GM12872 (cell line): Measurements from ENCODE around the gene ZFYVE9.

Experiments
- CTCF ChIP-seq: IDR thresholded peaks from 3 replicates; pipeline ENCODE4 v1.5.1; 2011; ENCODE audit warnings: low read depth, mild to moderate bottlenecking, low read length, moderate library complexity; ENCODE audit not compliant: insufficient read depth

Gene ZFYVE9

GRCh38 chr1:52168373-52169080 is 26.6 kb downstream of the ZFYVE9 start:
- no peak for TF ChIP-seq CTCF

GRCh38 chr1:52179073-52179472 is 37.2 kb downstream of the ZFYVE9 start:
- no peak for TF ChIP-seq CTCF

GRCh38 chr1:52180176-52180575 is 38.3 kb downstream of the ZFYVE9 start:
- no peak for TF ChIP-seq CTCF

- no peak for TF ChIP-seq CTCF
These were observed 41.0 kb downstream of the ZFYVE9 start for GRCh38 chr1:52182874-52183400.

- TF ChIP-seq CTCF = no peak
These were observed 44.6 kb downstream of the ZFYVE9 start for GRCh38 chr1:52186449-52186848.

- TF ChIP-seq CTCF = no peak
These were observed 48.1 kb downstream of the ZFYVE9 start for GRCh38 chr1:52189898-52190480.

- no peak for TF ChIP-seq CTCF
These were observed 48.8 kb downstream of the ZFYVE9 start for GRCh38 chr1:52190500-52191252.
